DOHH2 (cell line): ENCODE measurements around the gene KIAA1671.

ENCODE experiments used
- H3F3A ChIP-seq: fragments of 200-600 bp; sonication (generic), shearing (Covaris generic); 2 replicates; pipeline ENCODE4 v1.6.0; 2016; ENCODE audit warnings: antibody characterized with exemption, mild to moderate bottlenecking; ENCODE audit not compliant: control insufficient read depth, insufficient read depth
- H3K27ac ChIP-seq: fragments of 200-600 bp; sonication (generic); 2 replicates; pipeline ENCODE4 v1.5.1; 2014; ENCODE audit warnings: low read depth, mild to moderate bottlenecking, low read length, moderate library complexity
- H3K27me3 ChIP-seq: fragments of 200-600 bp; sonication (generic); 2 replicates; pipeline ENCODE4 v1.6.1; 2014; ENCODE audit warnings: mild to moderate bottlenecking, low read length, mixed read lengths; ENCODE audit not compliant: control insufficient read depth
- H3K36me3 ChIP-seq: fragments of 200-600 bp; sonication (generic); 2 replicates; pipeline ENCODE4 v1.6.1; 2014; ENCODE audit warnings: mild to moderate bottlenecking, low read length, moderate library complexity, mixed read lengths; ENCODE audit not compliant: control insufficient read depth
- H3K4me1 ChIP-seq: fragments of 200-600 bp; sonication (generic); 2 replicates; pipeline ENCODE4 v1.6.1; 2014; ENCODE audit warnings: mild to moderate bottlenecking, low read length, mixed read lengths; ENCODE audit not compliant: control insufficient read depth
- H3K4me2 ChIP-seq: fragments of 200-600 bp; sonication (generic); 2 replicates; pipeline ENCODE4 v1.6.0; 2014; ENCODE audit warnings: mild to moderate bottlenecking, low read length, moderate library complexity
- H3K4me3 ChIP-seq: fragments of 200-600 bp; sonication (generic); 2 replicates; pipeline ENCODE4 v1.5.1; 2014; ENCODE audit warnings: mild to moderate bottlenecking, low read length, mixed read lengths
- H3K79me2 ChIP-seq: fragments of 200-600 bp; sonication (generic); 2 replicates; pipeline ENCODE4 v1.6.1; 2014; ENCODE audit warnings: mild to moderate bottlenecking, low read length, mixed read lengths; ENCODE audit not compliant: control insufficient read depth
- H3K9me2 ChIP-seq: fragments of 200-600 bp; sonication (generic); replicated peaks from 2 replicates; pipeline ENCODE4 v1.6.1; 2014; ENCODE audit warnings: mild to moderate bottlenecking, low read length, mixed read lengths; ENCODE audit not compliant: control insufficient read depth
- H3K9me3 ChIP-seq: fragments of 200-600 bp; sonication (generic); 2 replicates; pipeline ENCODE4 v1.6.1; 2014; ENCODE audit warnings: antibody characterized with exemption, low read length, mixed read lengths; ENCODE audit not compliant: control insufficient read depth, insufficient read depth
- H4K20me1 ChIP-seq: fragments of 200-600 bp; sonication (generic); 2 replicates; pipeline ENCODE4 v1.6.0; 2014; ENCODE audit warnings: low read depth, mild to moderate bottlenecking, antibody characterized with exemption, low read length, moderate library complexity; ENCODE audit not compliant: control insufficient read depth, insufficient read depth
- CTCF ChIP-seq: fragments of 200-600 bp; sonication (generic); IDR thresholded peaks from one replicate; pipeline ENCODE4 v1.5.1; 2014; ENCODE audit warnings: antibody characterized with exemption, mild to moderate bottlenecking, low read depth, low read length; ENCODE audit not compliant: poor library complexity, severe bottlenecking
- EZH2phosphoT487 ChIP-seq: fragments of 200-600 bp; sonication (generic); IDR thresholded peaks from 2 replicates; pipeline ENCODE4 v1.6.1; 2017; ENCODE audit warnings: borderline replicate concordance, mild to moderate bottlenecking, antibody characterized with exemption, low read length, moderate library complexity, mixed read lengths

KIAA1671 gene

GRCh38 chr22:24994070-24994763 lies 41.7 kb downstream of the KIAA1671 start:
- no peaks in the 10 kb centered on the region for H3K9me2 ChIP-seq
- no peaks in the 10 kb centered on the region for H3F3A ChIP-seq
- TF ChIP-seq CTCF (no peak), EZH2phosphoT487 (no peak)
- H3K27me3 ChIP-seq: no peaks in the 10 kb centered on the region
- no peaks in the 10 kb centered on the region for H3K36me3 ChIP-seq
- no peaks in the 10 kb centered on the region for H4K20me1 ChIP-seq
- no peak overlapping the region for H3K4me3 ChIP-seq
- no peaks in the 10 kb centered on the region for H3K4me1 ChIP-seq
- no peaks in the 10 kb centered on the region for H3K79me2 ChIP-seq
- no peak overlapping the region for H3K27ac ChIP-seq
- no peak overlapping the region for H3K4me2 ChIP-seq
- H3K9me3 ChIP-seq: no peaks in the 10 kb centered on the region

- no peak overlapping the region for H3K4me3 ChIP-seq
- H3K27me3 ChIP-seq: no peaks in the 10 kb centered on the region
- no peak overlapping the region for H3K4me2 ChIP-seq
- H3K9me3 ChIP-seq: no peaks in the 10 kb centered on the region
- H3K79me2 ChIP-seq: no peaks in the 10 kb centered on the region
- no peaks in the 10 kb centered on the region for H3F3A ChIP-seq
- no peaks in the 10 kb centered on the region for H4K20me1 ChIP-seq
- TF ChIP-seq EZH2phosphoT487: no peak
- no peak for TF ChIP-seq CTCF
- no peaks in the 10 kb centered on the region for H3K9me2 ChIP-seq
- no peaks in the 10 kb centered on the region for H3K4me1 ChIP-seq
- no peak overlapping the region for H3K27ac ChIP-seq
- no peaks in the 10 kb centered on the region for H3K36me3 ChIP-seq
These were observed 43.2 kb downstream of the KIAA1671 start for GRCh38 chr22:24995649-24996180.

- Histone ChIP-seq H3K79me2 (no peaks in the 10 kb centered on the region), H3K9me2 (no peaks in the 10 kb centered on the region), H3K4me2 (no peak overlapping the region), H3K36me3 (no peaks in the 10 kb centered on the region), H3K27ac (no peak overlapping the region), H3K4me1 (no peaks in the 10 kb centered on the region), H4K20me1 (no peaks in the 10 kb centered on the region), H3K4me3 (no peak overlapping the region), H3K27me3 (no peaks in the 10 kb centered on the region), H3K9me3 (no peaks in the 10 kb centered on the region), H3F3A (no peaks in the 10 kb centered on the region)
- TF ChIP-seq EZH2phosphoT487 (no peak), CTCF (no peak)
These were observed 44.0 kb downstream of the KIAA1671 start for GRCh38 chr22:24996420-24996952.
